Left lung (tissue), 10 donors: Measurements from ENCODE around the gene GRIK2. TPM values are rescaled to one million over a fixed set of nuclear protein-coding genes. Genes with fewer than 3 reads are reported as not detected.

ENCODE experiments used
- ATAC-seq: fragments of 200-7000 bp; cut with Tn5 transposase; one replicate; pipeline ENCODE4 v1.9.1; 2020; ENCODE audit warnings: moderate library complexity
- DNase-seq, 4 donors: peaks; one replicate each; pipeline ENCODE4 v3.0.0-alpha.2; 2013 to 2020
- H3K27ac ChIP-seq, 2 donors: fragments of 200-600 bp; sonication (generic) in 1 of 2; one replicate each; pipeline versions ENCODE4 v1.5.0 to v1.8.0; 2020 to 2021
- H3K27me3 ChIP-seq, 2 donors: fragments of 200-600 bp; sonication (generic) in 1 of 2; one replicate each; pipeline versions ENCODE4 v1.5.0 to v1.8.0; 2020 to 2021
- H3K36me3 ChIP-seq, 2 donors: fragments of 200-600 bp; sonication (generic) in 1 of 2; one replicate each; pipeline versions ENCODE4 v1.5.0 to v1.8.0; 2020 to 2021
- H3K4me1 ChIP-seq, 2 donors: fragments of 200-600 bp; one replicate each; pipeline ENCODE4 v1.8.0; 2021
- H3K4me3 ChIP-seq, 2 donors: fragments of 200-600 bp; sonication (generic) in 1 of 2; one replicate each; pipeline versions ENCODE4 v1.5.0 to v1.8.0; 2020 to 2021; ENCODE audit warnings: mild to moderate bottlenecking in 1 of 2
- H3K9me3 ChIP-seq, 2 donors: fragments of 200-600 bp; sonication (generic) in 1 of 2; one replicate each; pipeline versions ENCODE4 v1.5.0 to v1.8.0; 2020 to 2021
- CTCF ChIP-seq, 2 donors: fragments of 200-600 bp; sonication (generic) in 1 of 2; IDR thresholded peaks; one replicate each; pipeline versions ENCODE4 v1.5.0 to v1.8.0; 2021; ENCODE audit warnings: antibody characterized with exemption in 2 of 2
- intact Hi-C, 2 donors: fragments of 100-400 bp; cut with DNase I; formaldehyde crosslinking; loops; one replicate each; pipeline versions ENCODE4 v1.11.2 to v1.14.2; 2022
- polyA plus RNA-seq, 6 donors: library from polyadenylated mRNA; unstranded; fragments of 120-200 nt; gene quantifications; one replicate each; pipeline ENCODE4 v1.2.1, GENCODE V29; 2013; ENCODE audit not compliant: insufficient read length in 6 of 6
- total RNA-seq, 2 donors: library from RNA; stranded (reverse); fragmentation: NEBNext Ultra II Directional; extraction: Animal tissue kit (Norgen Biotek cat#: 25700); gene quantifications; one replicate each; pipeline ENCODE4 v1.2.1, GENCODE V29; 2021
- donor health status: DM: no; HTN: yes; CAD: no.
- donor health status: DM: no; HTN: no; CAD: no.

GRIK2 gene
- total and polyA plus RNA-seq, 8 donors, result 0.24 to 0.98 (median 0.67) TPM

GRCh38 chr6:101666256-101666655 lies 272.7 kb downstream of the GRIK2 start:
- Histone ChIP-seq H3K27me3 (no peaks in the 10 kb centered on the region), H3K4me1 (no peaks in the 10 kb centered on the region), H3K27ac (no peak overlapping the region), H3K36me3 (no peaks in the 10 kb centered on the region), H3K4me3 (no peak overlapping the region), H3K9me3 (no peaks in the 10 kb centered on the region)
- intact Hi-C loops, result no loop called here
- ATAC-seq (peak; percentile 30), DNase-seq (no peak)
- TF ChIP-seq CTCF (IDR thresholded peaks at IDR 0.05), result no peak

- no peak for ATAC-seq
- H3K36me3 ChIP-seq, result no peaks in the 10 kb centered on the region
Observed at GRCh38 chr6:101668496-101669030, 275.1 kb downstream of the GRIK2 start.

GRCh38 chr6:101676187-101676586 lies 282.7 kb downstream of the GRIK2 start:
- H3K36me3 ChIP-seq, result no peaks in the 10 kb centered on the region
- DNase-seq (no peak), ATAC-seq (no peak)
- no peaks in the 10 kb centered on the region for H3K4me1 ChIP-seq
- no peak overlapping the region for H3K4me3 ChIP-seq
- no peaks in the 10 kb centered on the region for H3K27me3 ChIP-seq
- no peak for TF ChIP-seq CTCF (IDR thresholded peaks at IDR 0.05)
- no peak overlapping the region for H3K27ac ChIP-seq
- intact Hi-C loops, result no loop called here
- H3K9me3 ChIP-seq, result no peaks in the 10 kb centered on the region

More at GRCh38 chr6:101668496-101669030, 275.1 kb downstream of the GRIK2 start:
- Histone ChIP-seq H3K27ac (no peak overlapping the region), H3K4me1 (no peaks in the 10 kb centered on the region), H3K4me3 (no peak overlapping the region), H3K27me3 (no peaks in the 10 kb centered on the region), H3K9me3 (no peaks in the 10 kb centered on the region)
- DNase-seq, result no peak
- intact Hi-C loops, result no loop called here
- no peak for TF ChIP-seq CTCF (IDR thresholded peaks at IDR 0.05)

GRCh38 chr6:101682937-101683336 lies 289.4 kb downstream of the GRIK2 start:
- no peak overlapping the region for H3K4me3 ChIP-seq
- ATAC-seq, result no peak
- no peaks in the 10 kb centered on the region for H3K36me3 ChIP-seq
- intact Hi-C loops, result no loop called here
- H3K9me3 ChIP-seq, result no peaks in the 10 kb centered on the region
- no peak for DNase-seq
- no peaks in the 10 kb centered on the region for H3K27me3 ChIP-seq
- no peaks in the 10 kb centered on the region for H3K4me1 ChIP-seq
- H3K27ac ChIP-seq, result no peak overlapping the region
- no peak for TF ChIP-seq CTCF (IDR thresholded peaks at IDR 0.05)

- ATAC-seq, result no peak
- H3K4me3 ChIP-seq, result no peak overlapping the region
- DNase-seq, result no peak
- H3K9me3 ChIP-seq, result no peaks in the 10 kb centered on the region
- intact Hi-C loops, result no loop called here
- H3K27ac ChIP-seq, result no peak overlapping the region
- no peaks in the 10 kb centered on the region for H3K4me1 ChIP-seq
- H3K27me3 ChIP-seq, result no peaks in the 10 kb centered on the region
- H3K36me3 ChIP-seq, result no peaks in the 10 kb centered on the region
- TF ChIP-seq CTCF (IDR thresholded peaks at IDR 0.05), result no peak
Observed at GRCh38 chr6:101683884-101684283, 290.4 kb downstream of the GRIK2 start.
